Muscle of leg (tissue), 11 donors: ENCODE data around the gene LRMDA. TPM values are rescaled to one million over a fixed set of nuclear protein-coding genes. Genes with fewer than 3 reads are reported as not detected.
A peak's percentile ranks its signal among the peaks of the same experiment; 100 is the strongest.

Source experiments
- DNase-seq: peaks from one replicate; pipeline ENCODE4 v3.0.0; 2013
- H3K27ac ChIP-seq: one replicate; pipeline ENCODE4 v1.5.1; 2013; ENCODE audit warnings: mild to moderate bottlenecking, low read length, control low read depth
- H3K27me3 ChIP-seq: one replicate; pipeline ENCODE4 v1.6.1; 2013; ENCODE audit warnings: low read length; ENCODE audit not compliant: control insufficient read depth, insufficient read depth
- H3K36me3 ChIP-seq: one replicate; pipeline ENCODE4 v1.6.1; 2013; ENCODE audit warnings: low read length; ENCODE audit not compliant: control insufficient read depth, insufficient read depth
- H3K4me1 ChIP-seq: one replicate; pipeline ENCODE4 v1.6.1; 2013; ENCODE audit warnings: low read length; ENCODE audit not compliant: control insufficient read depth, insufficient read depth
- H3K4me3 ChIP-seq: one replicate; pipeline ENCODE4 v1.5.1; 2013; ENCODE audit warnings: low read length, control low read depth
- H3K9me3 ChIP-seq: replicated peaks from 2 replicates; pipeline ENCODE4 v1.6.1; 2013; ENCODE audit warnings: low read depth, low read length; ENCODE audit not compliant: control insufficient read depth
- WGBS: methylation state at CpG from one replicate; pipeline ENCODE4 v1.1.5; 2013; ENCODE audit warnings: missing lambda C conversion rate; ENCODE audit not compliant: insufficient coverage; 5-methylcytosine and 5-hydroxymethylcytosine counted together
- polyA plus RNA-seq, 8 donors: library from polyadenylated mRNA; unstranded; fragments of 120-200 nt; gene quantifications; one replicate each; pipeline versions ENCODE4 v1.2.1 to v1.2.3, GENCODE V29; 2013; ENCODE audit warnings: inconsistent platforms in 1 of 8, low replicate concordance in 1 of 8; ENCODE audit not compliant: insufficient read length in 8 of 8, insufficient read depth in 1 of 8
- total RNA-seq: library from RNA; stranded (reverse); fragments of 120-200 nt; gene quantifications from one replicate; pipeline ENCODE4 v1.2.4, GENCODE V29; 2013

The LRMDA gene
- total and polyA plus RNA-seq, 9 donors, result 4.8 to 7.9 (median 5.7) TPM

- H3K4me3 ChIP-seq, result no peak overlapping the region
- peak; percentile 54 for DNase-seq
- no peak overlapping the region for H3K27ac ChIP-seq
- no peaks in the 10 kb centered on the region for H3K36me3 ChIP-seq
- no peaks in the 10 kb centered on the region for H3K4me1 ChIP-seq
- no peaks in the 10 kb centered on the region for H3K9me3 ChIP-seq
- no peaks in the 10 kb centered on the region for H3K27me3 ChIP-seq
- WGBS, result no CpG with 5 or more reads among the region's 2 CpGs
These were observed 567.6 kb downstream of the LRMDA start for GRCh38 chr10:75999001-75999400.

GRCh38 chr10:75999515-76000209 lies 568.2 kb downstream of the LRMDA start:
- no peaks in the 10 kb centered on the region for H3K4me1 ChIP-seq
- H3K27me3 ChIP-seq, result no peaks in the 10 kb centered on the region
- H3K36me3 ChIP-seq, result no peaks in the 10 kb centered on the region
- H3K4me3 ChIP-seq, result no peak overlapping the region
- no peaks in the 10 kb centered on the region for H3K9me3 ChIP-seq
- no peak for DNase-seq
- H3K27ac ChIP-seq, result peak overlapping the region; percentile 20
- 93% methylated on average over 3 of the region's 7 CpGs for WGBS

GRCh38 chr10:76000550-76000949 lies 569.1 kb downstream of the LRMDA start:
- 36% methylated on average over 2 of the region's 5 CpGs for WGBS

GRCh38 chr10:76001019-76001418 lies 569.6 kb downstream of the LRMDA start:
- Histone ChIP-seq H3K9me3 (no peaks in the 10 kb centered on the region), H3K4me1 (no peaks in the 10 kb centered on the region), H3K27me3 (no peaks in the 10 kb centered on the region), H3K27ac (no peak overlapping the region), H3K36me3 (no peaks in the 10 kb centered on the region), H3K4me3 (no peak overlapping the region)
- DNase-seq, result peak; percentile 62
- WGBS, result 67% methylated on average over 3 of the region's 4 CpGs

More at GRCh38 chr10:76000550-76000949, 569.1 kb downstream of the LRMDA start:
- no peak for DNase-seq
- H3K27ac ChIP-seq, result no peak overlapping the region
- H3K27me3 ChIP-seq, result no peaks in the 10 kb centered on the region
- no peaks in the 10 kb centered on the region for H3K9me3 ChIP-seq
- no peaks in the 10 kb centered on the region for H3K36me3 ChIP-seq
- H3K4me1 ChIP-seq, result no peaks in the 10 kb centered on the region
- no peak overlapping the region for H3K4me3 ChIP-seq

GRCh38 chr10:76001461-76001860 lies 570.0 kb downstream of the LRMDA start:
- Histone ChIP-seq H3K36me3 (no peaks in the 10 kb centered on the region), H3K9me3 (no peaks in the 10 kb centered on the region), H3K27ac (no peak overlapping the region), H3K4me3 (no peak overlapping the region), H3K27me3 (no peaks in the 10 kb centered on the region), H3K4me1 (no peaks in the 10 kb centered on the region)
- WGBS, result no CpG with 5 or more reads among the region's 1 CpG
- no peak for DNase-seq

- WGBS, result no CpG with 5 or more reads among the region's 2 CpGs
- Histone ChIP-seq H3K9me3 (no peaks in the 10 kb centered on the region), H3K4me1 (no peaks in the 10 kb centered on the region), H3K4me3 (no peak overlapping the region), H3K27ac (no peak overlapping the region), H3K27me3 (no peaks in the 10 kb centered on the region), H3K36me3 (no peaks in the 10 kb centered on the region)
- no peak for DNase-seq
These were observed 570.9 kb downstream of the LRMDA start for GRCh38 chr10:76002262-76002854.

- Histone ChIP-seq H3K36me3 (no peaks in the 10 kb centered on the region), H3K27ac (no peak overlapping the region), H3K4me1 (no peaks in the 10 kb centered on the region), H3K9me3 (no peaks in the 10 kb centered on the region), H3K27me3 (no peaks in the 10 kb centered on the region), H3K4me3 (no peak overlapping the region)
- DNase-seq, result no peak
- 81% methylated on average over 10 of the region's 14 CpGs for WGBS
These were observed 576.3 kb downstream of the LRMDA start for GRCh38 chr10:76007667-76008181.

- Histone ChIP-seq H3K4me3 (no peak overlapping the region), H3K27me3 (no peaks in the 10 kb centered on the region), H3K27ac (no peak overlapping the region), H3K4me1 (no peaks in the 10 kb centered on the region), H3K9me3 (no peaks in the 10 kb centered on the region), H3K36me3 (no peaks in the 10 kb centered on the region)
- no peak for DNase-seq
- WGBS, result 44% methylated on average over 3 of the region's 11 CpGs
These were observed 578.1 kb downstream of the LRMDA start for GRCh38 chr10:76009531-76009930.

- Histone ChIP-seq H3K9me3 (no peaks in the 10 kb centered on the region), H3K4me1 (no peaks in the 10 kb centered on the region), H3K4me3 (no peak overlapping the region), H3K27me3 (no peaks in the 10 kb centered on the region), H3K27ac (no peak overlapping the region), H3K36me3 (no peaks in the 10 kb centered on the region)
- WGBS, result 38% methylated on average over 1 of the region's 3 CpGs
- no peak for DNase-seq
These were observed 579.3 kb downstream of the LRMDA start for GRCh38 chr10:76010703-76011102.

- Histone ChIP-seq H3K36me3 (no peaks in the 10 kb centered on the region), H3K9me3 (no peaks in the 10 kb centered on the region), H3K4me1 (no peaks in the 10 kb centered on the region), H3K27me3 (no peaks in the 10 kb centered on the region), H3K27ac (no peak overlapping the region), H3K4me3 (no peak overlapping the region)
- 69% methylated on average over 2 of the region's 7 CpGs for WGBS
- no peak for DNase-seq
These were observed 581.4 kb downstream of the LRMDA start for GRCh38 chr10:76012716-76013327.
